Panc1 (cell line): ENCODE data around the gene PLCL1. TPM values are rescaled to one million over a fixed set of nuclear protein-coding genes. Genes with fewer than 3 reads are reported as not detected.

Experiments used
- ATAC-seq: fragments of 200-7000 bp; cut with Tn5 transposase; 2 replicates; pipeline ENCODE4 v1.9.1; 2020; ENCODE audit warnings: mild to moderate bottlenecking, moderate library complexity
- BruUV-seq: library from RNA; stranded (reverse); fragments of 400-500 nt; replicated peaks from 2 replicates; lab custom pipeline; 2021; lab: Mats Ljungman, UMichigan
- CTCF ChIA-PET: fragments of 300-600 bp; sonication (Branson Sonifier 250); formaldehyde crosslinking; loops from one replicate; lab custom pipeline; 2022; ENCODE audit warnings: antibody characterized with exemption; lab: Charles Lee
- POLR2A ChIA-PET: fragments of 300-600 bp; sonication (Branson Sonifier 250); formaldehyde crosslinking; loops from one replicate; lab custom pipeline; 2022; ENCODE audit warnings: antibody characterized with exemption; lab: Charles Lee
- DNase-seq: peaks from one replicate; pipeline ENCODE4 v3.0.0-alpha.2; 2010; ENCODE audit warnings: low read depth, low spot score
- H3K27ac ChIP-seq: 2 replicates; pipeline ENCODE4 v1.5.1; 2011; ENCODE audit warnings: mild to moderate bottlenecking, low read length, inconsistent platforms
- H3K27me3 ChIP-seq: fragments of 200-500 bp; sonication (Bioruptor generic); 2 replicates; pipeline ENCODE4 v1.6.0; 2014; ENCODE audit warnings: low read length, inconsistent platforms; ENCODE audit not compliant: control insufficient read depth, insufficient read depth
- H3K36me3 ChIP-seq: fragments of 200-500 bp; sonication (Bioruptor generic); 2 replicates; pipeline ENCODE4 v1.5.1; 2014; ENCODE audit warnings: inconsistent platforms, mild to moderate bottlenecking, low read length, moderate library complexity; ENCODE audit not compliant: control insufficient read depth, insufficient read depth
- H3K4me1 ChIP-seq: 2 replicates; pipeline ENCODE4 v1.5.1; 2011; ENCODE audit warnings: inconsistent platforms, mild to moderate bottlenecking, low read length, moderate library complexity; ENCODE audit not compliant: control insufficient read depth, insufficient read depth
- H3K4me3 ChIP-seq, 2 experiments: 2 replicates each; pipeline ENCODE4 v1.5.1; 2011 to 2012; ENCODE audit warnings: low read depth in 2 of 2, low read length in 2 of 2, mild to moderate bottlenecking in 2 of 2, inconsistent platforms in 1 of 2, moderate library complexity in 1 of 2
- H3K9me3 ChIP-seq: fragments of 200-500 bp; sonication (Bioruptor generic); 2 replicates; pipeline ENCODE4 v1.5.1; 2014; ENCODE audit warnings: low read depth, mild to moderate bottlenecking, inconsistent platforms, low read length, moderate library complexity; ENCODE audit not compliant: control insufficient read depth, insufficient read depth
- POLR2AphosphoS5 ChIP-seq: IDR thresholded peaks from 2 replicates; pipeline ENCODE4 v1.6.1; 2012; ENCODE audit warnings: mild to moderate bottlenecking, low read depth, low read length, moderate library complexity
- REST ChIP-seq, 2 experiments: IDR thresholded peaks; 2 replicates each; pipeline ENCODE4 v1.6.1; 2011 to 2012; ENCODE audit warnings: low read depth in 2 of 2, control low read depth in 1 of 2, low read length in 1 of 2, mild to moderate bottlenecking in 1 of 2, moderate library complexity in 1 of 2; ENCODE audit not compliant: insufficient read depth in 1 of 2
- SIN3A ChIP-seq: IDR thresholded peaks from 2 replicates; pipeline ENCODE4 v1.6.1; 2012; ENCODE audit warnings: low read depth, mild to moderate bottlenecking, low read length, moderate library complexity, borderline replicate concordance; ENCODE audit not compliant: insufficient read depth
- TCF7L2 ChIP-seq: IDR thresholded peaks from 2 replicates; pipeline ENCODE4 v1.6.1; 2011; ENCODE audit warnings: mild to moderate bottlenecking, low read depth, low read length, inconsistent platforms
- in situ Hi-C: cut with HindIII; loops from 2 replicates; pipeline ENCODE4 v1.10.0; 2016; ENCODE audit warnings: low sequenced_read_pairs, low pct_unique_long_range_greater_than_20kb
- intact Hi-C: fragments of 100-400 bp; cut with micrococcal nuclease; formaldehyde crosslinking; loops from one replicate; pipeline ENCODE4 v1.10.0; 2022; ENCODE audit not compliant: unreplicated experiment
- total RNA-seq: library from RNA; stranded (reverse); gene quantifications from one replicate; pipeline ENCODE4 v1.2.1, GENCODE V29; 2021; ENCODE audit not compliant: unreplicated experiment
- TF ChIP-seq, protein P1 (sequence below): fragments of 450-650 bp; IDR thresholded peaks from 2 replicates; pipeline ENCODE4 v1.5.1; 2017; ENCODE audit warnings: mild to moderate bottlenecking

PLCL1 gene
- total RNA-seq, 1 experiment from 2014 or later, result not detected

DNA sequence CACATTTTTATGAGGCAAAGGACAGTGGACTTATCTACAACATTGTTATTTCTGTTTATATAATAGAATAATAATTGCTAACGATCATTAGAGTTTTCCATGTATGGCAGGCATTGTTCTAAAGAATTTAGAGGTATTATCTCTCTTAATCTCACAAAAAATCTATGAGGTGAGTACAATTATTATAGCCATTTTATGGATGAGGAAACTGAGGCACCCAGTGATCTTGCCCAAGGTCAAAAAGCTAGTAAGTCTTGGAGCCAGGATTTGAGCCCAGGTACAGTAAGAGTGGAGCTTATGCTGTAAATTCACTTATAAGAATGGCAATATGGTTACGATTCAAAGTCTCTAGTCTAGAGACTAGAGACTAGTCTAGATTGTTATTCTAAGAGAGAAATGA, 331.7 kb downstream of the PLCL1 start:
- in situ Hi-C loops (no loop called here), intact Hi-C loops (no loop called here)
- ChIA-PET POLR2A (no interaction called here), CTCF (no interaction called here)
- ATAC-seq, result no peak
- no peak for DNase-seq
- Histone ChIP-seq H3K4me1 (no peaks in the 10 kb centered on the region), H3K9me3 (no peaks in the 10 kb centered on the region), H3K27ac (no peak overlapping the region), H3K36me3 (no peaks in the 10 kb centered on the region; the same call in 1 of the 2 replicates), H3K27me3 (peaks cover 10% of the 10 kb centered on the region), H3K4me3 (no peak overlapping the region)
- TF ChIP-seq SIN3A (no peak), POLR2AphosphoS5 (no peak), TCF7L2 (no peak), REST (IDR thresholded peaks at IDR 0.05; ENCODE audit: insufficient read depth in 1 of 2, low read depth in 2 of 2, low read length in 1 of 2) (no peak)
- TF ChIP-seq, protein P1, sequence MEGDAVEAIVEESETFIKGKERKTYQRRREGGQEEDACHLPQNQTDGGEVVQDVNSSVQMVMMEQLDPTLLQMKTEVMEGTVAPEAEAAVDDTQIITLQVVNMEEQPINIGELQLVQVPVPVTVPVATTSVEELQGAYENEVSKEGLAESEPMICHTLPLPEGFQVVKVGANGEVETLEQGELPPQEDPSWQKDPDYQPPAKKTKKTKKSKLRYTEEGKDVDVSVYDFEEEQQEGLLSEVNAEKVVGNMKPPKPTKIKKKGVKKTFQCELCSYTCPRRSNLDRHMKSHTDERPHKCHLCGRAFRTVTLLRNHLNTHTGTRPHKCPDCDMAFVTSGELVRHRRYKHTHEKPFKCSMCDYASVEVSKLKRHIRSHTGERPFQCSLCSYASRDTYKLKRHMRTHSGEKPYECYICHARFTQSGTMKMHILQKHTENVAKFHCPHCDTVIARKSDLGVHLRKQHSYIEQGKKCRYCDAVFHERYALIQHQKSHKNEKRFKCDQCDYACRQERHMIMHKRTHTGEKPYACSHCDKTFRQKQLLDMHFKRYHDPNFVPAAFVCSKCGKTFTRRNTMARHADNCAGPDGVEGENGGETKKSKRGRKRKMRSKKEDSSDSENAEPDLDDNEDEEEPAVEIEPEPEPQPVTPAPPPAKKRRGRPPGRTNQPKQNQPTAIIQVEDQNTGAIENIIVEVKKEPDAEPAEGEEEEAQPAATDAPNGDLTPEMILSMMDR, result no peak
- BruUV-seq, result no TSS peak

DNA sequence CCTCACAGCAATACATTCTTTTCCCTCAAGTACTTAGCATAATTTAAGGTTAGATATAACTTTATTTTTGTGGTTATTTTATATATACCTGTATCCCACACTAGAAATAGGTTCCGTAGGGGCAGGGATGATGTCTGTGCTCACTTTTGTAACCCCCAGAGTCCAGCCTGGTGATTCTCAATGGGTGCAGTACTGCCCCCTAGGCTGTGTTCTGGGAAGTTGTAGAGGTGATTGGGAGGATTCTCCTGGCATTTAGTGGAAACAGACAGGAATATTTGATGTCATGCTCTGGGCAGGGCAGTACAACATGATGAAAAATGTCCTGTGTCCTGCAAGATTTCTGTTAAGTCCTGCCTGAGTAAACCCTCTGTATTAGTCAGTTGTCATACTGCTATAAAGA, 333.3 kb downstream of the PLCL1 start:
- TF ChIP-seq SIN3A, result no peak
- TF ChIP-seq, protein P1, result peak; percentile 23; the same call in 1 of the 2 replicates
- H3K4me3 ChIP-seq, result no peak overlapping the region
- in situ Hi-C loops (no loop called here), intact Hi-C loops (no loop called here)
- CTCF ChIA-PET, result no interaction called here
- no TSS peak for BruUV-seq
- no peak overlapping the region for H3K27ac ChIP-seq
- ATAC-seq (no peak), DNase-seq (no peak)
- no peaks in the 10 kb centered on the region for H3K9me3 ChIP-seq
- POLR2A ChIA-PET, result no interaction called here
- H3K27me3 ChIP-seq, result peaks cover 12% of the 10 kb centered on the region
- H3K36me3 ChIP-seq, result no peaks in the 10 kb centered on the region; the same call in 1 of the 2 replicates
- no peaks in the 10 kb centered on the region for H3K4me1 ChIP-seq
